Muscle layer of colon (tissue), 2 donors: ENCODE results near the gene LYPLAL1.
A peak's percentile ranks its signal among the peaks of the same experiment; 100 is the strongest.

Experiments used
- H3K27ac ChIP-seq: one replicate; pipeline ENCODE4 v1.7.0; 2013; ENCODE audit warnings: low read depth, mild to moderate bottlenecking, low read length, moderate library complexity
- H3K27me3 ChIP-seq, 2 donors: one replicate each; pipeline ENCODE4 v1.7.0; 2013; ENCODE audit warnings: low read length in 2 of 2, mild to moderate bottlenecking in 2 of 2; ENCODE audit not compliant: insufficient read depth in 2 of 2, control insufficient read depth in 1 of 2
- H3K36me3 ChIP-seq: one replicate; pipeline ENCODE4 v1.7.0; 2013; ENCODE audit warnings: mild to moderate bottlenecking, low read length; ENCODE audit not compliant: insufficient read depth
- H3K4me1 ChIP-seq: one replicate; pipeline ENCODE4 v1.7.0; 2013; ENCODE audit warnings: mild to moderate bottlenecking, low read length; ENCODE audit not compliant: insufficient read depth
- H3K4me3 ChIP-seq, 2 donors: one replicate each; pipeline ENCODE4 v1.7.0; 2013; ENCODE audit warnings: low read length in 2 of 2, low read depth in 1 of 2, mild to moderate bottlenecking in 1 of 2, moderate library complexity in 1 of 2
- H3K9ac ChIP-seq: one replicate; pipeline ENCODE4 v1.7.0; 2013; ENCODE audit warnings: low read length
- H3K9me3 ChIP-seq: one replicate; pipeline ENCODE4 v1.7.0; 2013; ENCODE audit warnings: mild to moderate bottlenecking, low read length
- donor health status: abdominal sarcoma.
- donor health status: Adenocarcinoma of cecum.

LYPLAL1 gene

DNA sequence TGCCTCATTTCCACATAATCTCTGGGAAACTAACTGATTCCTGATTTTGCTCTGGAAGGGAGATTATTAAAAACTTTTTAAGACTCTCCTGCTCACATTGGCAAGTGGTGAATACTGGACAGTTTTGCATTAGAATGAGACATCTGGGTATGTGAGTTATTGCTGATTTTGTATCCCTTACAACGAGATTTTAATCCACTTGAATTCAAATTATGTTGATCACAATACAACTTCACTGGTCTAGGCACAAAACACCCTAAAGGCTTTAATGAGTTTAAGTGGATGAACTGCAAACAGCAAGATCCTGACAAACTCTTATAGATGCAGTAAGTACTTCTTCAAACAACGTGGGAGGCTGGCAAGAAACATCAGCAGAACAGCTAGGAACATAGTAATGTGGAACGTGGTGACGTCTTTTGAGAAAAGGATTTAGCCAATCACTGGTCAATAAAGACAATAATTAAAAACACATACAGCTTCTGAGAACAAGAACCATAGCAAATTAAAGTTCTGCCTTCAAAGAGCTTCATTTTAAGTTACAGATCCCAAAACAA lies 10.2 kb upstream of the LYPLAL1 start:
- no peak overlapping the region for H3K9ac ChIP-seq
- no peaks in the 10 kb centered on the region for H3K4me1 ChIP-seq
- no peak overlapping the region for H3K27ac ChIP-seq
- no peaks in the 10 kb centered on the region for H3K27me3 ChIP-seq
- H3K4me3 ChIP-seq: no peak overlapping the region
- H3K36me3 ChIP-seq: no peaks in the 10 kb centered on the region
- no peaks in the 10 kb centered on the region for H3K9me3 ChIP-seq

DNA sequence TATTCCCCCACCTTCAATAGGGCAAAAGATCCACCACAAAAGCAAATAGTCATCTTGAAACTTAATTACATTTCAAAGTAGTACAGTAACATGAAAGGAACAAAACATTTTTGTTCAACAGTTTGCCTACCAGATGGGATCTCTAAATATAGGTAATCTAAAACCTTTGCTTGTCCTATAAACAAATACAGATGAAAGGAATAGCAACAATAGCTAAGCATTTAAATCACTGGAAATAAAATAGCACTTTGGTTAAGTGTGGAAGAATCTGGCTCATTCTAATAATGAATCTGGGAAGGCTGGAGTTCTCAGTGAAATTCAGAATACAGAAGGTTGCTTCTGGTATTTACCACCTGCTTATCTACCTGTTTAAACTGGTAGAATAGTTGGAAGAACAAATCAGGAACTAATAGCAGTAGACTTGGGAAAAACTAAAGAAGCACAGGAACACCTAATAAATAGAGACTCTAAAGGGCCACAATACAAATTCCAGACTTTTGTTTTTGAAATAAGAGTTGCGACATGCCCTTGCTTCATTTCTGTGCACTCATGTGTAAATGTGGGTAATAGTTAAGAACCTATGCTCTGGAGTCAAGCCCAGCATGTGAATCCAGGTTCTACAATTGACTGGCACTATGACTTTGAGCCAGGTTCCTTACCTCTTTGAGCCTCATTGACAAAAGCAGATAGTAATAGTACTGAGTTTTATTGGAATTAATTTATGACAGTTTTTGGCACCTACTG lies 2.3 kb upstream of the LYPLAL1 start:
- no peaks in the 10 kb centered on the region for H3K27me3 ChIP-seq
- H3K27ac ChIP-seq: no peak overlapping the region
- no peak overlapping the region for H3K9ac ChIP-seq
- no peaks in the 10 kb centered on the region for H3K9me3 ChIP-seq
- H3K4me1 ChIP-seq: peaks cover 12% of the 10 kb centered on the region
- H3K36me3 ChIP-seq: no peaks in the 10 kb centered on the region
- H3K4me3 ChIP-seq: no peak overlapping the region

DNA sequence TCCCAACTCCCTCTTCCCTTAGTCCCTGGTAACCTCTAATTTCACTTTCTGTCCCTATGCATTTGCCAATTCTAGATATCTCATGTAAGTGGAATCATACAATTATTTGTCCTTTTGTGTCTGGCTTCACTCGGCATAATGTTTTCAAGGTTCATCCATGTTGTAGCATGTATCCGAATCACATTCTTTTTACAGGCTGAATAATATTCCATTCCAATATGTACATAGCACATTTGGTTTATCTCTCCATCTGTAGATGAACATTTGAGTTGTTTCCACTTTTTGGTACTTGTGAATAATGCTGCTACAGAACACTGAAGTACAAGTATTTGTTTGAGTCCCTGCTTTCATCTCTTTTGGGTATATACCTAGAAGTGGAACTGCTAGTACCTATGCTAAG lies 857 bp upstream of the LYPLAL1 start:
- peak overlapping the region; percentile 55 for H3K9ac ChIP-seq
- H3K9me3 ChIP-seq: no peaks in the 10 kb centered on the region
- peak overlapping the region; percentile 33 to 79 for H3K4me3 ChIP-seq
- peak overlapping the region; percentile 92 for H3K27ac ChIP-seq
- H3K4me1 ChIP-seq: peaks cover 26% of the 10 kb centered on the region
- no peaks in the 10 kb centered on the region for H3K27me3 ChIP-seq
- no peaks in the 10 kb centered on the region for H3K36me3 ChIP-seq

DNA sequence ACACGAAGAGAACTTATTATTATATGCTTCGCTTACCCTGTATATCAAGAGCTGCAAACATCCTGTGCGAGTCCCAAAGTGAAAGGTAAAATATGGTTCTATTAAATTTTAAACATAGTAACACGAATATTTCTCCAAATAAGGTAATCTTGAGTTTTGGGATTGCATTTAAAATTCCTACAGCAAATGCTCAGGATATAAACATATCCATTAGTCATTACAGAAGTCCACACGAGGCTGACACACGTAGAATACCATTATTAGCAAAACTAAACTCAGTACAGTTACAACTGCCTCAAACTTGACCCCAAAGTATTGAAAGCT lies 282 bp upstream of the LYPLAL1 start:
- Histone ChIP-seq H3K4me1 (peaks cover 30% of the 10 kb centered on the region), H3K27ac (peak overlapping the region; percentile 92), H3K9ac (peak overlapping the region; percentile 55), H3K4me3 (peak overlapping the region; percentile 33 to 79), H3K36me3 (no peaks in the 10 kb centered on the region), H3K9me3 (no peaks in the 10 kb centered on the region), H3K27me3 (no peaks in the 10 kb centered on the region)

DNA sequence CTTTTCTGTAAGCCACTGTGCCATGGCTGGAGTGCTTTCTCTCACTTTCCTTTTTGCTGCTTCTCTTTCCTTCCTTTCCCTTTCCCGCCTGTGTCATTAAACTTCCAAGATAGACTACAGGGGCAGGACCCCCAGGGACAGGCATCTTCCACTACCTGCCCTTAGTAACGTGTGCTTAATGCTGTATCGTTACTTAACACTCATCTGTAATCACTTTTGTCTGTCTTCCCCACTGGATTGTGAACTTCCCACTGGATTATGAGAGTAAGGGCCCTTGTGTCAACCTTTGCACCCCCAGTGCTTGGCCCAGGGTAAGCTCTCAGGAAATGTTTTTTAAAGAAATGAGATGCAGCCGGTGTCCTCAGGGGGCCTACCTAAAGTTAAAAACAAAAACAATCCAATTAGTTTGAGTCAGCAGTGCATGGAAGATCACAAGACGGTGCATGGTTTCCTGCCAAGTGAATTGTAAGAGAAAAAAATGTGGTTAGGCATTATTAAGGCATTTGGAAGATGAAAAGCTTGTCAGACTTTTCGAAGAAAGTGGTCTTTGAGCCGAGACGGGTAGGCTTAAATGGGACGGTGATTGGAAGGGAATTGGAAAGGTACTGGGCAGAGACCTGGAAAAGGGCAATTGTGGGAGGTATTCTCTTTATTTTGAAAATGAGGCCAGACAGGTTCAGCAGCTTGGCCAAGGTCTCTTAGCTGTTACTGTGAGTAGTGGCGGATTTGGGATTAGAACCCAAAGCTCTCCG lies 958 bp downstream of the LYPLAL1 start:
- H3K9ac ChIP-seq: peak overlapping the region; percentile 55
- peak overlapping the region; percentile 60 to 79 for H3K4me3 ChIP-seq
- peaks cover 36% of the 10 kb centered on the region for H3K4me1 ChIP-seq

DNA sequence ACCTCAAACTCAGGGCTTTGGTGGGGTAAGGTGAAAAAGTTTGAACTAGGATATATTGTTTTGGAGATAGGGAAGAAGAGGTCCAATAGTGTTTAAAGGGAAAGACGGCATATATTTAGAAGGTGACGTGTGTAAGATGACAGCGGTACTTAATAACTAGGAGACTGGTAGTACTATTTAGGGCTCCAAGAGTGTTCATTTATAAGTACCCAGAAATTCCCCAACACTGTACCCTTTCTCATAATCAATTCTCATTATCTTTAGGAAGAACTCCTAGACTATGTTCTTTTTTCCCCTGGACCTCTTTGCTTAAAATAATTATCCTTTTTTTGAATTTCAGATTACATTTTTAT lies 1.5 kb downstream of the LYPLAL1 start:
- Histone ChIP-seq H3K27ac (no peak overlapping the region), H3K4me3 (peak overlapping the region in 1 of 2 donors; percentile 79), H3K36me3 (no peaks in the 10 kb centered on the region), H3K4me1 (peaks cover 36% of the 10 kb centered on the region), H3K9me3 (no peaks in the 10 kb centered on the region), H3K27me3 (no peaks in the 10 kb centered on the region), H3K9ac (peak overlapping the region; percentile 33)

More for the DNA sequence above, 958 bp downstream of the LYPLAL1 start:
- H3K27me3 ChIP-seq: no peaks in the 10 kb centered on the region
- H3K36me3 ChIP-seq: no peaks in the 10 kb centered on the region
- H3K27ac ChIP-seq: peak overlapping the region; percentile 92
- H3K9me3 ChIP-seq: no peaks in the 10 kb centered on the region

DNA sequence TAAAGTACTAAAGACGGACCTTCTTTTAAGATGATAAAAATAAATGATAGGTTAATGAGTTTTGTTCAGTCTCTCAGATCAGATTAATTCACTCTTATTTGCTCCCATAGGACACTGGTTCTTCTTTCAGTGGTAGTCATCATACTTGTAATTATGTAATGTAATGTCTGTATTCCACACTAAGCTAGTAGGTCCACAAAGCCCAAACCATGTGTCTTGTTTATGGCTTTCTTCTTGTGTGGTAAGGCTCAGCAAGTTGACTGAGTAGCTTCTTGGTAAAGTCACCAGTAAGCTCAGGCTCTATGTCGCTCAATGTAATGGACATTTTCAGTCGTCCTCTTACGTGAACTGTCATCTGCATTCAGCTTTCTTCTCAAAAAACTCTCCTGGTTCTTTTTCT lies 2.5 kb downstream of the LYPLAL1 start:
- Histone ChIP-seq H3K9me3 (no peaks in the 10 kb centered on the region), H3K36me3 (no peaks in the 10 kb centered on the region), H3K27ac (no peak overlapping the region), H3K4me1 (peaks cover 36% of the 10 kb centered on the region), H3K9ac (no peak overlapping the region), H3K4me3 (no peak overlapping the region), H3K27me3 (no peaks in the 10 kb centered on the region)

DNA sequence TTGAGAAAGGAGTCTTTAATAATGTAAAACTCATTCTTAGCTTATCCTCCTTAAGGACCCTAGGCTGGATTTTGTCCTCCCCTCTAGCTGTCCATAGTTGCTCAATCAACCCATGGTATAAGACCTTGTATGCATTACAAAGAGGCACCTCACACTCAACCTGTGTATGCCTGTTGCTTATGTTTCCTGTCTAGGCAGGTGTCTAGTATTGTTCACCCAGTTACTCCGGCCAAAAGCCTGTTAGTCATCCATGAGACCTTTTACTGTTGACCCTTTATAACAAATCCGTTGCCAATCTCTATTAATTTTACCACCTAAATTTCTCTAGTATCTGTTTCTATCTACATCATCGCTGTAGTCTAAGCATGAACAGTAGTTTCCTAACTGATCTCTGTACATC lies 3.7 kb downstream of the LYPLAL1 start:
- Histone ChIP-seq H3K4me3 (no peak overlapping the region), H3K36me3 (no peaks in the 10 kb centered on the region), H3K27ac (no peak overlapping the region), H3K27me3 (no peaks in the 10 kb centered on the region), H3K9me3 (no peaks in the 10 kb centered on the region), H3K9ac (no peak overlapping the region), H3K4me1 (peaks cover 40% of the 10 kb centered on the region)

DNA sequence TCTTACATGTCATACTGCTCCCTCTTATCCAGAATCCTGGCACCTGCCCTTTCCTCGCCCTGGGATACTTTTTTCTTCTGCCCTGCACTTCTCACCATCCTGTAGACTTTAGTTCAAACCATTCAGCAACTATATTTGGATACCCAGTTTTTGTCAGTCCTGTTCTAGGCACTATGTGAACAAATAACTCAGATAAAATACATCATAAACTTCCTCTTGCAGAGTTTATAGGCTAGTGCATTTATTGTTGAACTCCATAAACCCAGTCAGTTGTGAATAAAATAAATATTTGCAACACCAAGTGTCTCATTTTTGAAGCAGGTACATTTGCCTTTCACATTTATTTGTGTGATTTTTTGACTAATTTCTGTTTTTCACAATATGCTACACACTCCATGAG lies 4.3 kb downstream of the LYPLAL1 start:
- no peak overlapping the region for H3K9ac ChIP-seq
- H3K4me1 ChIP-seq: peaks cover 40% of the 10 kb centered on the region
- no peaks in the 10 kb centered on the region for H3K27me3 ChIP-seq
- no peaks in the 10 kb centered on the region for H3K36me3 ChIP-seq
- no peaks in the 10 kb centered on the region for H3K9me3 ChIP-seq
- H3K4me3 ChIP-seq: no peak overlapping the region
- H3K27ac ChIP-seq: no peak overlapping the region

DNA sequence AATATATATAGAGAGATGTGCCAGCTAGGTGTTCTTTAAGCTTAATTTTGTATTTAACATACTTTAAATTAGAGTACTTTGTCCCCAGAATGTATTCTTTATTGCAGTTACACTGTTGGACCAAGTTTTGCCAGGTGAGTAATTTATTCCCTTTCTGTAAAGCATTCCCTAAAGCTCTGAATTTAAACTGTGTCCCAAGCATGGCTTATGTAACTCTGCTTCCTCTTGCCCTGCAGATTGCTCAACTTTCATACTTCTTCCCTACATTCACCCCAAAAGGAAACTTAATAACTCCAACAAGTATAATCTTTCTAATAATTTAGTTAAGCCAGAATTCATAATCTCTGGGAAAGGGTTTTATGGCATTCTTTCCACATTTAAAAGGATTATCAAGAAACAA lies 5.6 kb downstream of the LYPLAL1 start:
- Histone ChIP-seq H3K4me3 (no peak overlapping the region), H3K9me3 (no peaks in the 10 kb centered on the region), H3K36me3 (no peaks in the 10 kb centered on the region), H3K9ac (no peak overlapping the region), H3K27ac (no peak overlapping the region), H3K4me1 (peaks cover 40% of the 10 kb centered on the region), H3K27me3 (no peaks in the 10 kb centered on the region)

DNA sequence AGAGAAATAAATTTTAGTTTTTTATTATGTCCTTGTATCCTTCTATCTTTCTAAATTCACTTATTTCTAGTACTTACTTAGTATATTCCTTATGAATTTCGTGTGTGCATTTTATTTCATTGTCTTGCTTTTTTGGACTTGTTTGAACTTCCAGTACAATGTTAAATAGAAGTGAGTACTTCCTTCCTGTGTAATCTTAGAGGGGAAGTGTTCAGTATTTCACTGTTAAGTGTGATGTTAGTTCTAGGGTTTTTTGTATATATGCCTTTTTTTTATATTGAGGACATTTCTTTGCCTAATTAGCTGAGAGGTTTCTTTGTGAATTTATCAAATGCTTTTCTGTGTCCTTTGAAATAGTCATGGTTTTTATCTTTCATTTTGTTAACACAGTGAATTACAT lies 10.7 kb downstream of the LYPLAL1 start:
- H3K27ac ChIP-seq: no peak overlapping the region
- no peak overlapping the region for H3K9ac ChIP-seq
- no peaks in the 10 kb centered on the region for H3K36me3 ChIP-seq
- no peaks in the 10 kb centered on the region for H3K27me3 ChIP-seq
- H3K4me3 ChIP-seq: no peak overlapping the region
- H3K4me1 ChIP-seq: peaks cover 13% of the 10 kb centered on the region
- no peaks in the 10 kb centered on the region for H3K9me3 ChIP-seq
